ENCODE data around the gene PPCDC.

The PPCDC gene

GRCh38 chr15:75076277-75076676, 52.9 kb downstream of the PPCDC start:
- no peak for TF ChIP-seq RAD21 (IDR thresholded peaks at IDR 0.05; ENCODE audit: low read depth)
- TF ChIP-seq, protein P1, sequence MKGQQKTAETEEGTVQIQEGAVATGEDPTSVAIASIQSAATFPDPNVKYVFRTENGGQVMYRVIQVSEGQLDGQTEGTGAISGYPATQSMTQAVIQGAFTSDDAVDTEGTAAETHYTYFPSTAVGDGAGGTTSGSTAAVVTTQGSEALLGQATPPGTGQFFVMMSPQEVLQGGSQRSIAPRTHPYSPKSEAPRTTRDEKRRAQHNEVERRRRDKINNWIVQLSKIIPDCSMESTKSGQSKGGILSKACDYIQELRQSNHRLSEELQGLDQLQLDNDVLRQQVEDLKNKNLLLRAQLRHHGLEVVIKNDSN (IDR thresholded peaks at IDR 0.05) = no peak
- TF ChIP-seq TCF12 (IDR thresholded peaks at IDR 0.05; ENCODE audit: low read depth) = no peak
- no peak for TF ChIP-seq TEAD4 (IDR thresholded peaks at IDR 0.05)

DNA sequence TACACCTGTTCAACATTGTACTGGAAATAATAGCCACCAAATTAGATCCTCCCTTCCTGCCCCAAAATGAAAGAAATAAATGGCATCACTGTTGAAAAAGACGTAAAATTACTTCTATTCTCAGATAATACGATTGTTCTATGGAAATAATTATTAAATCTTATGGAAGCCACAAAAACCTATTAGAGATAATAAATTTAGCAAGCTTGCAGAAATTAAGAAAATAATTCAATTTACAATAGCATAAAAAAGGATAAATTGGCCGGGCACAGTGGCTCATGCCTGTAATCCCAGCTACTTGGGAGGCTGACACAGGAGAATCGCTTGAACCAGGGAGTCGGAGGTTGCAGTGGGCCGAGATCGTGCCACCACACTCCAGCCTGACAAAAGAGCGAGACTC, 57.8 kb downstream of the PPCDC start:
- no peak for TF ChIP-seq CREB1 (IDR thresholded peaks at IDR 0.05; ENCODE audit: low read depth)
- no peak for TF ChIP-seq REST (IDR thresholded peaks at IDR 0.05; ENCODE audit: low read depth)
- TF ChIP-seq TCF12 (IDR thresholded peaks at IDR 0.05; ENCODE audit: low read depth) = no peak
- TF ChIP-seq, protein P1 (IDR thresholded peaks at IDR 0.05) = no peak
- TF ChIP-seq TEAD4 (IDR thresholded peaks at IDR 0.05) = no peak
- TF ChIP-seq FOXM1 (IDR thresholded peaks at IDR 0.05; ENCODE audit: borderline replicate concordance, low read depth) = no peak
- TF ChIP-seq EP300 (IDR thresholded peaks at IDR 0.05; ENCODE audit: borderline replicate concordance) = no peak
- no peak for TF ChIP-seq TAF1 (IDR thresholded peaks at IDR 0.05; ENCODE audit: low read depth)
- no peak for TF ChIP-seq NFIC (IDR thresholded peaks at IDR 0.05)
- no peak for TF ChIP-seq CEBPB (IDR thresholded peaks at IDR 0.05)
- TF ChIP-seq EGR1 (IDR thresholded peaks at IDR 0.05) = no peak
- TF ChIP-seq RAD21 (IDR thresholded peaks at IDR 0.05; ENCODE audit: low read depth) = no peak
- no peak for TF ChIP-seq ZBTB7A (IDR thresholded peaks at IDR 0.05; ENCODE audit: low read depth)
- TF ChIP-seq MAX (IDR thresholded peaks at IDR 0.05) = no peak
- no peak for TF ChIP-seq YY1 (IDR thresholded peaks at IDR 0.05; ENCODE audit: low read depth)

DNA sequence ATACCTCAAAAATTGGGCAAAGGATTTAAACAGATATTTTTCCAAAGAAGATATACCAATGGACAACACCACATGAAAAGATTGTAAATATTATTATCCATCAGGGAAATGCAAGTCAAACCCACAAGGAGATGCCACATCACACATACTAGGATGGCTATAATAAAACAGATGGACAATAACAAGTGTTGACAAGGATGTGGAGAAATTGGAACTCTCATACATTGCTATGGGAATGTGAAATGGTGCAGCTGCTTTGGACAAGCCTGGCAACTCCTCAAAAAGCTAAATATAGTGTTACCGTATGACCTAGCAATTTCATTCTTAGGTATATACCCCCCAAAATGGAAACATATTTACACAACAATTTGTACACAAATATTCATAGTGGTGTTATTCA, 59.3 kb downstream of the PPCDC start:
- TF ChIP-seq CEBPB (IDR thresholded peaks at IDR 0.05) (no peak), TEAD4 (IDR thresholded peaks at IDR 0.05) (no peak), CREB1 (IDR thresholded peaks at IDR 0.05; ENCODE audit: low read depth) (no peak), YY1 (IDR thresholded peaks at IDR 0.05; ENCODE audit: low read depth) (no peak), MAX (IDR thresholded peaks at IDR 0.05) (no peak)

- TF ChIP-seq CREB1 (IDR thresholded peaks at IDR 0.05; ENCODE audit: low read depth) = no peak
- TF ChIP-seq EP300 (IDR thresholded peaks at IDR 0.05; ENCODE audit: borderline replicate concordance) = no peak
- no peak for TF ChIP-seq EGR1 (IDR thresholded peaks at IDR 0.05)
- no peak for TF ChIP-seq CEBPB (IDR thresholded peaks at IDR 0.05)
- TF ChIP-seq, protein P1 (IDR thresholded peaks at IDR 0.05) = no peak
- no peak for TF ChIP-seq TCF12 (IDR thresholded peaks at IDR 0.05; ENCODE audit: low read depth)
Observed at GRCh38 chr15:75089456-75090387, 66.3 kb downstream of the PPCDC start.

- TF ChIP-seq REST (IDR thresholded peaks at IDR 0.05; ENCODE audit: low read depth) (no peak), CEBPB (IDR thresholded peaks at IDR 0.05) (no peak)
Observed at GRCh38 chr15:75090388-75090734, 67.0 kb downstream of the PPCDC start.

- TF ChIP-seq NFIC (IDR thresholded peaks at IDR 0.05) (no peak), REST (IDR thresholded peaks at IDR 0.05; ENCODE audit: low read depth) (no peak), MAX (IDR thresholded peaks at IDR 0.05) (no peak), EP300 (IDR thresholded peaks at IDR 0.05; ENCODE audit: borderline replicate concordance) (no peak), ZBTB7A (IDR thresholded peaks at IDR 0.05; ENCODE audit: low read depth) (no peak), CREB1 (IDR thresholded peaks at IDR 0.05; ENCODE audit: low read depth) (no peak), YY1 (IDR thresholded peaks at IDR 0.05; ENCODE audit: low read depth) (no peak), FOXM1 (IDR thresholded peaks at IDR 0.05; ENCODE audit: borderline replicate concordance, low read depth) (no peak)
Observed at GRCh38 chr15:75091814-75092213, 68.4 kb downstream of the PPCDC start.

Data from Ishikawa (cell line).